Measurements from ENCODE around the gene TULP3. TPM values are rescaled to one million over a fixed set of nuclear protein-coding genes. Genes with fewer than 3 reads are reported as not detected.
A peak's percentile ranks its signal among the peaks of the same experiment; 100 is the strongest.

Gene TULP3, protein sequence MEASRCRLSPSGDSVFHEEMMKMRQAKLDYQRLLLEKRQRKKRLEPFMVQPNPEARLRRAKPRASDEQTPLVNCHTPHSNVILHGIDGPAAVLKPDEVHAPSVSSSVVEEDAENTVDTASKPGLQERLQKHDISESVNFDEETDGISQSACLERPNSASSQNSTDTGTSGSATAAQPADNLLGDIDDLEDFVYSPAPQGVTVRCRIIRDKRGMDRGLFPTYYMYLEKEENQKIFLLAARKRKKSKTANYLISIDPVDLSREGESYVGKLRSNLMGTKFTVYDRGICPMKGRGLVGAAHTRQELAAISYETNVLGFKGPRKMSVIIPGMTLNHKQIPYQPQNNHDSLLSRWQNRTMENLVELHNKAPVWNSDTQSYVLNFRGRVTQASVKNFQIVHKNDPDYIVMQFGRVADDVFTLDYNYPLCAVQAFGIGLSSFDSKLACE
- 6.6 TPM for polyA plus RNA-seq (2012; ENCODE audit: missing spikeins)

DNA sequence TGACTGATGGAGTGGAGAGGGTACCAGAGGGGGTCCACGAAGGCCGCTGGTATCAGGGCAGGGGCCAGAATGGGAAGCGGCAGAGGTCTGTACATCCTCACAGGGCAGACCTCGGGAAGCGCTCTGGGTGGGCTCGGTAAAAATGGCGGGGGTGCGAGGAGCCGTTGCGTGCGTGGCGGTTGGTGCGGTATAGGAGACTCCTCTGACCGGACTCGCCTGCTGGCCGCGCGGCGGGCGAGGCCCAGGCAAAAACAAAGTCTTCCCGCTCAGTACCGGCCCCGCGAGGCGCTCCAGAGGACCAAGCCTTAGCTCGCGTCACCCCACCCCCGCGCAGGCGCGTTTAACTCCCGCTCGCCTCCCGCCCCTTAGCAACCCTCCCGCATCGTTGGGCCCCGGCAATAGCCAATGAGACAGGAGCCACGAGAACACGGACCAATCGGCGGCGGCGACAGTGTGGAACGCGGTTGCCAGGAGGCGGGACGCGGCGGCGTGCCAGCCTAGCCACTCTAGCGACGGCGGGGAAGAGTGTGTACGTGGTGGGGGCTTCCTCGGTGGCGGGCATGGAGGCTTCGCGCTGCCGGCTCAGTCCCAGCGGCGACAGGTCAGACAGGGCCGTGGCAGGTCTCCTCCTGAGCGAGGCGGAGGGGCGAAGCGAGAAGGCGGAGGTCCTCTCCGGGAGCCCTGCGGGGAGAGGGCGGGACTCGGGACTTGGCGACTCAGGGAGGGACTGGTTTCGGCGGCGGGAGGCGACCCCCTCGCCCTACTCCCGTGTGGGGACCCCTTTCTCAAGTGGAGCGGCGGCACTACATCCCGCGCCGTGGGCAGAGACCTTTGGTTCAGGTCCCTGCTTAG is at the start of gene TULP3:
Gene TULP3 (plus strand): TSS at position 504 of the 852 bp plus-strand sequence. CDS start 57 bp downstream, at position 561.
- DNase-seq (ENCODE audit: insufficient read length): peak; percentile 94
- no peak for TF ChIP-seq TAF1 (IDR thresholded peaks at IDR 0.05; ENCODE audit: borderline replicate concordance, low read depth, low read length)
- peak; percentile 62; the same call in 1 of the 2 replicates for TF ChIP-seq POLR2A (IDR thresholded peaks at IDR 0.05; ENCODE audit: low read depth, low read length)
- TF ChIP-seq POLR2AphosphoS5 (IDR thresholded peaks at IDR 0.05; ENCODE audit: low read depth, low read length): no peak
- peak; percentile 96 for FAIRE-seq

DNA sequence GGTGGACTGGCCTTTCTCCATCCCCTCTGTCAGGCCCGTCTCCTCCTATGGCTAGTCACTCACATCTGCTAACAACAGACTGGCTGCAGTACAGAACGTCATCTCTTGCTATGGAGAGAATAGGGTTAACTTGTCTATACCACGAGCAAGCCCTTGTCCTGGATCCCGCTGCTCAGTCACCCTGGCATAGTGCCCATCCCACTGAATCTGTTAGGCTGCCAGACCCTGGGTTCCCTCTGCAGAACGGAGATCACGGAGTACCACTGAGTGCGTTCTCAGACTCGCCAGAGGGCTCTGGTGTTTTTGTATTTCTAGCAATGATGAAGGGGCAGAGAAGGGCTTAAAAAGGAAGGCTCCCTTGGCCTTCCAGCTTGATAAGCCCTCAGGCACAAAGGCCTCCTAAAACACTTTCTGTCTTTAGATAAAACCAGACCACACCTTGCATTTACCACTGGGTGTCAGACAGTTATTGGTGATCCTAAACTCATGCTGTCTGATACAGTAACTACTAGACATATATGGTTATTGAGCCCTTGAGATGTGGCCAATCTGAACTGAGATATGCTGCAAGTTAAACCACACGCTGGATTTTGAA is 49.5 kb upstream of the TULP3 start:
- TF ChIP-seq TAF1 (IDR thresholded peaks at IDR 0.05; ENCODE audit: borderline replicate concordance, low read depth, low read length) (no peak), POLR2A (IDR thresholded peaks at IDR 0.05; ENCODE audit: low read depth, low read length) (no peak), POLR2AphosphoS5 (IDR thresholded peaks at IDR 0.05; ENCODE audit: low read depth, low read length) (no peak)
- no peak for DNase-seq (ENCODE audit: insufficient read length)
- no peak for FAIRE-seq

DNA sequence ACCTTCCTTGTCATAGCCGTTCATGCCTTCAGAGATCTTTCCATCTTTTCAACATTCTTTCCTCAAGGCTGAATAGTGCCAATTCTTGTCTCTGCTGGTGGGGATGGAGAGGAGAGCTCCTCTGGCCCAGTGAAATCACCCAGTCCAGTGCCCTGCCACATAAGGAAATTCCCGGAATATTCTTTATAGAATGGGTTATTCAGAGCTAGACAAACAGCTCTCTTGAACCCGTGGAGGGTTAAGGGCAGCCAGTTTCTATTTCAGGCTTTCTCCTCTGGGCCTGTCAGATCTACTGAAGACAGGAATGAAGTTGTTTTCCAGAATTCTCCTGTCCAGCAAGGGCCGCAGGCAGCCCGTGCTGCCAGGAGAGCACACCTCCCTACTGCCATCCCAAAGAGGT is 47.7 kb upstream of the TULP3 start:
- FAIRE-seq (no peak), DNase-seq (ENCODE audit: insufficient read length) (no peak)
- TF ChIP-seq POLR2AphosphoS5 (IDR thresholded peaks at IDR 0.05; ENCODE audit: low read depth, low read length) (no peak), TAF1 (IDR thresholded peaks at IDR 0.05; ENCODE audit: borderline replicate concordance, low read depth, low read length) (no peak), POLR2A (IDR thresholded peaks at IDR 0.05; ENCODE audit: low read depth, low read length) (no peak)

DNA sequence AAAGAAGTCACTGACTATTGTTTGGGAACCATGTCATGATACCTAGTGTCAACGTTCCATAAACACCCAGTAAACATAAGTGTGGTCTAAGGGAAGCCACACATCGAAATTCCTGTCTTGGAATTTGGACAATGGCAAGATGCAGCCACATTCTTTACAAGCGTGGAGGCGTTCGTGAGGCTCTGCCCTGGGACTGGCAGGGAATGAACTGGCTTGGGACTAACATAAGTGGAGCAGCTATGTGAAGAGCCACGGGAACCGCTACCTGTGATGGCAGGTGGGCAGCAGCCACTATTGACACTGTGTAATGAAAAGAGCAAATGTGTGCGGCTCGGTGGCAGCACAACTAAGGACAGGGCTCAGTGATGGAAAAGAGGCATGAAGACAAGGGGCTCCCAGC is 45.9 kb upstream of the TULP3 start:
- FAIRE-seq (no peak), DNase-seq (ENCODE audit: insufficient read length) (no peak)
- no peak for TF ChIP-seq POLR2AphosphoS5 (IDR thresholded peaks at IDR 0.05; ENCODE audit: low read depth, low read length)
- no peak for TF ChIP-seq TAF1 (IDR thresholded peaks at IDR 0.05; ENCODE audit: borderline replicate concordance, low read depth, low read length)
- no peak for TF ChIP-seq POLR2A (IDR thresholded peaks at IDR 0.05; ENCODE audit: low read depth, low read length)

DNA sequence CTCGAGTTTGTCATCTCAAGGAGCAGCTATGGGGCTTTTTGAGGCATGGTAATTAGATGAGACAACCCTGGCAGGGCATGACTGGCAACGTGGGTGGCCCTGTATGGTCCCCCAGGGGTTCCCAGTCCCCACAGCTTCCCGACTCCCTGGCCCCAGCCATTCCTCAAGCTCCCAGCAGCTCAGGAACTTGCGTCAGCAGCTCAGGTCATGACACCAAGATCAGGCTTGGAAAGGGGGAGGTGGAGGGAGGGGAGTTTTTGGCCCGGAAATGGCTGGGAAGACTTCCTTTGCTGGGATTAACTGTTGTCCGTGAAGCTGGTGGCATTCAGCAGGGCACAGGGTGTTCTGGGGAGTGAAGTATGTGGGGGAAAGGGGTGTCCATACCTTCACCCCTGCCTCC is 45.4 kb upstream of the TULP3 start:
- FAIRE-seq (no peak), DNase-seq (ENCODE audit: insufficient read length) (no peak)
- TF ChIP-seq POLR2AphosphoS5 (IDR thresholded peaks at IDR 0.05; ENCODE audit: low read depth, low read length) (no peak), TAF1 (IDR thresholded peaks at IDR 0.05; ENCODE audit: borderline replicate concordance, low read depth, low read length) (no peak), POLR2A (IDR thresholded peaks at IDR 0.05; ENCODE audit: low read depth, low read length) (no peak)

DNA sequence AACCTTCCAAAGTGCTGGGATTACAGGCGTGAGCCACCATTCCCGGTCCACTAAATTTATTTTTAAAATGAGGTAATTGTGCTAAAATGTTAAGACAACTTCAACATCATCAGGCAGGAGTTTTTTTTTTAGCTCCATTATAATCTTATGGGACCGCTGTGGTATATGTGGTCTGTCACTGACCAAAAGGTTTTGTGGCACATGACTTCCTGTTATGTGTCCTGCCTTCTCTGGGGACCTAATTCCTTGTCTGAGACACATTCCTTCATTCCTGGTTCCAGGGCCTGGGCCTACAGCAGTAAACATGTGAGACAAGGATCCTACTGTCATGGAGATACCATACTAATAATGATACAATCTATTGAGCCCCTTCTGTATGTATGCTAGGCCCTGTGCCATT is 38.8 kb upstream of the TULP3 start:
- TF ChIP-seq POLR2AphosphoS5 (IDR thresholded peaks at IDR 0.05; ENCODE audit: low read depth, low read length) (no peak), TAF1 (IDR thresholded peaks at IDR 0.05; ENCODE audit: borderline replicate concordance, low read depth, low read length) (no peak), POLR2A (IDR thresholded peaks at IDR 0.05; ENCODE audit: low read depth, low read length) (no peak)
- FAIRE-seq (no peak), DNase-seq (ENCODE audit: insufficient read length) (no peak)

DNA sequence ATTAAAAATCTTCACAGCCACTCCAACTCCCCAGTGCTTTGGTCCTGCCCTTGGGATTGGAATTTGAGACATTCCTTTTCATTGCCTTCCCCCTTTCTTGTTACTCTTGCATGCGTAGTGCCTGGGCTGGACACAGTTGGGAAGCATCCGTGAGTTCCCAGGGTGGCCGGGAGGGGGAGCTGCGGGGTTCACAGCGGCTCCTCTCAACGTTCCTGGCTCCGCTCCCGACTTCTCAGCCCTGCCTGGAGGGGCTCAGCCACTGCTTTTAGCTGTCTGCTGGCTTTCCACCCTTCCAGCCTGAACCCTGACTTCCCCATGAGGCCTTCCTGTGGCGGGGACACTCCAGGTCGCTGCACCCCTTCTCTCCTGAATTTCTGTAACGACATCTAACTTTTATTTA is 37.1 kb upstream of the TULP3 start:
- FAIRE-seq (no peak), DNase-seq (ENCODE audit: insufficient read length) (peak; percentile 59)
- no peak for TF ChIP-seq POLR2AphosphoS5 (IDR thresholded peaks at IDR 0.05; ENCODE audit: low read depth, low read length)
- TF ChIP-seq TAF1 (IDR thresholded peaks at IDR 0.05; ENCODE audit: borderline replicate concordance, low read depth, low read length): no peak
- no peak for TF ChIP-seq POLR2A (IDR thresholded peaks at IDR 0.05; ENCODE audit: low read depth, low read length)

DNA sequence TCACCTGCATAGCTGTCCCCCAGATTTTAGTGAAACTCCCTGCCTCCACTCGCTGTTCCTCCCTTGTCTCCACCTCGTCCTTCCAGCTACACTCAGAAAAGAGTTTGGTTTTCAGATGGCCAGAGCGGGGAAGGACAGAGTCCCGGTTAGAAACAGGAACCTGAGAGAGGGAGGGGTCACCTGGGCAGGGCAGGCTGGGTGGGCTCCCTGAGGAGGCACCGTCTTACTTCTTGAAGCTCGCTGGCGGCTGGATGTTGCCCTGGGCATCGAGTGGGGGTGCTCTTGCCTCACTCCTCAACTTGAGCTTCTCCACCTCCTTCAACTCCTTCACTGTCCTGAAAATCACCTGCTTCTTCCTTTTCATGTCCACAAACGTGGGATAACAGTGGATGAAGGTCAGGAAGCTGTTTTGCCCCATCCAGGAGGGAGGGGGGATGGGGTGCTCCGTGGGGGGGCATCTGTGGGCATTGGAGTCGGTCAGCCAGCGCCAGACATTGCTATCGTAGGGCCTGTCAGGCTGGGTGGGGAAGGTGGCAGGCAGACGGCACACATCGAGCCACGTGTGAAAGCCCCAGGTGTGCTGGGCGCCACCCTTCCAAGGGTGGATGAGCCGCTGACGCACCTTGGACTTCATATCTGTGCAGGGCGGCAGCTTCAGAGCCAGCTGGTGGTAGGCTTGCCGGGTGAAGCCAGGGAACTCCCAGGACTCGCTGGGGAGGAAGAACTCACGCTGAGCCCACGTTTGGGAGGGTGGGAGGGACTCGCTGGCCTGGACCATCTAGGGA is 35.8 kb upstream of the TULP3 start:
- TF ChIP-seq TAF1 (IDR thresholded peaks at IDR 0.05; ENCODE audit: borderline replicate concordance, low read depth, low read length) (no peak), POLR2A (IDR thresholded peaks at IDR 0.05; ENCODE audit: low read depth, low read length) (no peak), POLR2AphosphoS5 (IDR thresholded peaks at IDR 0.05; ENCODE audit: low read depth, low read length) (no peak)
- DNase-seq (ENCODE audit: insufficient read length) (no peak), FAIRE-seq (no peak)

DNA sequence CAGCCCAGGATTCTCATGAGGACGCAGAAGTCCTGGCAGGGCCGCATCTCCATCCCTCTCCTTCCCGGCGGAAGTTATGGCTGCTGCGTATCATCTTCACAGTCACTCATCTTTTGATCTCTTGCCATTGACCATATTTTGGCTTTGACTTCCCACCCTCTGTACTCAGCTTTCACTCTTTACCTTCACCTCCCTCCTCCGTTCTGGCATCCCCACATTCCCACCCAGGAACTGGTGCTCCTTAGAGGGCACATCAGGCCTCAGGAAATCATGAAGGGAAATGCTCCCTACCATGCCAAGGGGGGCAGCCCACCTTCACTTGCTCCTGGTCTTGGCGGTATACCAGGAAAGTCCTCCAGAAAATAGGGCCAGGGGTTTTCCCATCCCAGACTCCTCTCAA is 35.1 kb upstream of the TULP3 start:
- FAIRE-seq (no peak), DNase-seq (ENCODE audit: insufficient read length) (no peak)
- TF ChIP-seq POLR2AphosphoS5 (IDR thresholded peaks at IDR 0.05; ENCODE audit: low read depth, low read length) (no peak), POLR2A (IDR thresholded peaks at IDR 0.05; ENCODE audit: low read depth, low read length) (no peak), TAF1 (IDR thresholded peaks at IDR 0.05; ENCODE audit: borderline replicate concordance, low read depth, low read length) (no peak)

DNA sequence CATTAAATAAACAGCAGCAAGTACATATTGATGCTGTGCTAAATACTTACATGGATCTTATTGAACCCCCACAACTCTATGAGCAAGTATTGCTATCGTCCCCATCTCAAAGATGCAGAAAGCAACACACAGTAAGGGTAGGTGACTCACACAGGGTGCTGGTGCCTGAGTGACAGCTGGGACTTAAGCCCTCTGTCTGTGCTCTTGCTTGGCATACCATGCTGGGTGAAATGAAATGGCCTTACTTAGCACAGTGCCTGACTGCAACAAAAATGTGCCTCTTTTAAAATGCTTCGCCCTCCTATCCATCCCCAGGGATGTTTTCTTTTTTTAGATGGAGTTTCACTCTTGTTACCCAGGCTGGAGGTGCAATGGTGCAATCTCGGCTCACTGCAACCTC is 34.6 kb upstream of the TULP3 start:
- TF ChIP-seq POLR2A (IDR thresholded peaks at IDR 0.05; ENCODE audit: low read depth, low read length): no peak
- TF ChIP-seq POLR2AphosphoS5 (IDR thresholded peaks at IDR 0.05; ENCODE audit: low read depth, low read length): no peak
- no peak for TF ChIP-seq TAF1 (IDR thresholded peaks at IDR 0.05; ENCODE audit: borderline replicate concordance, low read depth, low read length)
- FAIRE-seq: no peak
- DNase-seq (ENCODE audit: insufficient read length): no peak
